NCI-H748 (cell line): ENCODE data around the gene LCN9.
"Not testable (repeated sequence)": the region's sequence is repeated elsewhere in the genome, so short reads cannot be mapped to it uniquely, and the experiment has no call there.

ENCODE experiments used
- DNase-seq: peaks from one replicate; lab custom pipeline; 2025; ENCODE audit not compliant: unreplicated experiment; lab: John Stamatoyannopoulos, UW

Gene LCN9

GRCh38 chr9:135662758-135663450, at the start of gene LCN9:
TSS of gene LCN9 (plus strand) at chr9:135663309. CDS start at chr9:135663322, 13 bp downstream.
- DNase-seq, result no peak

- DNase-seq, result no peak
These were observed 48.9 kb upstream of the LCN9 start for GRCh38 chr9:135613946-135614805.

- no peak for DNase-seq
These were observed 48.1 kb upstream of the LCN9 start for GRCh38 chr9:135614821-135615665.

GRCh38 chr9:135615666-135616618, 47.2 kb upstream of the LCN9 start:
- DNase-seq, result no peak

- peak; percentile 11 for DNase-seq
These were observed 46.2 kb upstream of the LCN9 start for GRCh38 chr9:135616619-135617537.

GRCh38 chr9:135617538-135617900, 45.6 kb upstream of the LCN9 start:
- DNase-seq, result no peak

- no peak for DNase-seq
These were observed 45.1 kb upstream of the LCN9 start for GRCh38 chr9:135617991-135618411.

- no peak for DNase-seq
These were observed 44.1 kb upstream of the LCN9 start for GRCh38 chr9:135618866-135619598.

- peak; percentile 88 for DNase-seq
These were observed 43.6 kb upstream of the LCN9 start for GRCh38 chr9:135619599-135619886.

GRCh38 chr9:135620558-135620957, 42.6 kb upstream of the LCN9 start:
- no peak for DNase-seq

- no peak for DNase-seq
These were observed 40.6 kb upstream of the LCN9 start for GRCh38 chr9:135622415-135623020.

- DNase-seq, result no peak
These were observed 38.8 kb upstream of the LCN9 start for GRCh38 chr9:135624282-135624681.

GRCh38 chr9:135632841-135633240, 30.3 kb upstream of the LCN9 start:
- no peak for DNase-seq

- not testable (repeated sequence) for DNase-seq
These were observed 26.1 kb upstream of the LCN9 start for GRCh38 chr9:135636930-135637530.

GRCh38 chr9:135639196-135639595, 23.9 kb upstream of the LCN9 start, which contains the start of gene GLT6D1:
TSS of gene GLT6D1 (minus strand) at chr9:135639540. CDS start at chr9:135639187, 353 bp downstream.
- DNase-seq, result no peak

- no peak for DNase-seq
These were observed 22.1 kb upstream of the LCN9 start for GRCh38 chr9:135641047-135641446.

- no peak for DNase-seq
These were observed 21.4 kb upstream of the LCN9 start for GRCh38 chr9:135641745-135642144.
